DLD1 (cell line): ENCODE measurements around the gene QARS1.

ENCODE experiments used
- in situ Hi-C: cut with HindIII; loops from 2 replicates; pipeline ENCODE4 v1.10.0; 2017; ENCODE audit warnings: low sequenced_read_pairs

The QARS1 gene

GRCh38 chr3:49054344-49054862, 50.2 kb downstream of the QARS1 start:
- in situ Hi-C loops = no loop called here

DNA sequence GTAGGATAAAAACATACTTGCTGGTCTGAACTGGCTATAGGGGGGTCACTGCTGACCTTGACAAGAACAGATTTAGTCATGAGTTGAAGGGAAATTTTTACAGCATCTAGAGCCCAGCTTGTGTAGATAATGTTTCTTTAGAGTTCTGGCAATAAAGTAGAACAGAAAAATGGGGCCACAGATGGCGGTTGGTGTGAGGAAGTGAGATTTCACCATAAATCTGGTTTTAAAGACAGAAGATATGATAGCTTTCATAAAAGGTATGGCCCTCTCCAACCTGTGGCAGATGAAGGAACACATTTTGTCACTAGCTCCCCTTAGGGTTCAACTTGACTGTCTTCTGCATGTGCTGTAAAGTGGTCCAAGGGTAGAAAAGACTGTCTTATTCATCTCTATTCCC, 51.0 kb downstream of the QARS1 start:
- in situ Hi-C loops = no loop called here
